IMR-90 (cell line): ENCODE data around the gene WDFY2. TPM values are rescaled to one million over a fixed set of nuclear protein-coding genes. Genes with fewer than 3 reads are reported as not detected.
A peak's percentile ranks its signal among the peaks of the same experiment; 100 is the strongest.

Experiments used
- ATAC-seq: fragments of 200-7000 bp; cut with Tn5 transposase; 2 replicates; pipeline ENCODE4 v1.9.1; 2020; ENCODE audit warnings: low read depth, mild to moderate bottlenecking, moderate library complexity
- BruUV-seq: library from RNA; stranded (reverse); fragments of 400-500 nt; replicated peaks from 2 replicates; lab custom pipeline; 2021; lab: Mats Ljungman, UMichigan
- CTCF ChIA-PET: fragments of 300-600 bp; formaldehyde crosslinking; extraction: SDS; loops from one replicate; lab custom pipeline; 2021; ENCODE audit warnings: antibody characterized with exemption; lab: Yijun Ruan, JAX
- POLR2A ChIA-PET: fragments of 300-600 bp; sonication (Branson Sonifier 250); formaldehyde crosslinking; loops from one replicate; lab custom pipeline; 2022; ENCODE audit warnings: antibody characterized with exemption; ENCODE audit not compliant: unreplicated experiment; lab: Charles Lee
- DNase-seq: peaks from one replicate; pipeline ENCODE4 v3.0.0; 2013
- H2AFZ ChIP-seq: replicated peaks from 2 replicates; pipeline ENCODE3; 2013; ENCODE audit warnings: low read length, mild to moderate bottlenecking; ENCODE audit not compliant: poor library complexity
- H2AK5ac ChIP-seq: 2 replicates; pipeline ENCODE4 v1.6.1; 2013; ENCODE audit warnings: low read depth, low read length, inconsistent platforms
- H2AK9ac ChIP-seq: replicated peaks from 2 replicates; pipeline ENCODE3; 2013; ENCODE audit warnings: mild to moderate bottlenecking, low read depth, low read length, moderate library complexity; ENCODE audit not compliant: poor library complexity
- H2BK120ac ChIP-seq: 2 replicates; pipeline ENCODE4 v1.6.1; 2013; ENCODE audit warnings: low read depth, low read length, inconsistent platforms
- H2BK15ac ChIP-seq: 3 replicates; pipeline ENCODE4 v1.6.1; 2013; ENCODE audit warnings: low read depth, low read length, inconsistent platforms
- H2BK20ac ChIP-seq: 2 replicates; pipeline ENCODE4 v1.6.1; 2013; ENCODE audit warnings: low read depth, mild to moderate bottlenecking, inconsistent platforms, low read length, moderate library complexity
- H2BK5ac ChIP-seq: 2 replicates; pipeline ENCODE4 v1.6.1; 2013; ENCODE audit warnings: mild to moderate bottlenecking, low read depth, low read length, inconsistent platforms; ENCODE audit not compliant: poor library complexity, severe bottlenecking
- H3K14ac ChIP-seq: replicated peaks from 2 replicates; pipeline ENCODE4 v1.6.1; 2013; ENCODE audit warnings: low read depth, low read length, inconsistent platforms
- H3K18ac ChIP-seq: 2 replicates; pipeline ENCODE4 v1.6.1; 2013; ENCODE audit warnings: low read depth, low read length, control low read depth
- H3K23ac ChIP-seq: 2 replicates; pipeline ENCODE4 v1.6.1; 2013; ENCODE audit warnings: low read depth, low read length, inconsistent platforms
- H3K27ac ChIP-seq: 2 replicates; pipeline ENCODE4 v1.5.1; 2013; ENCODE audit warnings: mild to moderate bottlenecking, control low read depth, low read length; ENCODE audit not compliant: insufficient read depth
- H3K27me3 ChIP-seq: 2 replicates; pipeline ENCODE4 v1.6.1; 2013; ENCODE audit warnings: low read length; ENCODE audit not compliant: control insufficient read depth, insufficient read depth
- H3K36me3 ChIP-seq: 2 replicates; pipeline ENCODE4 v1.6.1; 2013; ENCODE audit warnings: low read length, mixed read lengths; ENCODE audit not compliant: control insufficient read depth, insufficient read depth
- H3K4ac ChIP-seq: 2 replicates; pipeline ENCODE4 v1.6.1; 2013; ENCODE audit warnings: low read depth, low read length, inconsistent platforms
- H3K4me1 ChIP-seq: 2 replicates; pipeline ENCODE4 v1.6.1; 2013; ENCODE audit warnings: low read length, mixed read lengths; ENCODE audit not compliant: control insufficient read depth, insufficient read depth
- H3K4me2 ChIP-seq: 2 replicates; pipeline ENCODE4 v1.6.1; 2013; ENCODE audit warnings: low read depth, mild to moderate bottlenecking, control low read depth, low read length, moderate library complexity
- H3K4me3 ChIP-seq: 2 replicates; pipeline ENCODE4 v1.5.1; 2013; ENCODE audit warnings: low read depth, mild to moderate bottlenecking, control low read depth, low read length, moderate library complexity; ENCODE audit not compliant: insufficient read depth
- H3K56ac ChIP-seq: 2 replicates; pipeline ENCODE4 v1.6.1; 2013; ENCODE audit warnings: low read length, inconsistent platforms; ENCODE audit not compliant: insufficient read depth; ENCODE audit errors: extremely low read depth
- H3K79me1 ChIP-seq, 2 experiments: 2 replicates each; pipeline ENCODE4 v1.6.1; 2013; ENCODE audit warnings: low read length in 2 of 2, inconsistent platforms in 1 of 2, low read depth in 1 of 2
- H3K9ac ChIP-seq: 2 replicates; pipeline ENCODE4 v1.6.1; 2013; ENCODE audit warnings: low read depth, low read length, control low read depth
- H3K9me1 ChIP-seq: 2 replicates; pipeline ENCODE4 v1.6.1; 2013; ENCODE audit warnings: low read length, inconsistent platforms; ENCODE audit not compliant: insufficient read depth
- H3K9me3 ChIP-seq: 2 replicates; pipeline ENCODE4 v1.6.1; 2013; ENCODE audit warnings: low read length; ENCODE audit not compliant: control insufficient read depth, insufficient read depth
- H4K20me1 ChIP-seq: 2 replicates; pipeline ENCODE4 v1.6.1; 2013; ENCODE audit warnings: low read length, inconsistent platforms; ENCODE audit not compliant: insufficient read depth
- H4K5ac ChIP-seq: 2 replicates; pipeline ENCODE4 v1.6.1; 2013; ENCODE audit warnings: mild to moderate bottlenecking, low read depth, low read length, control low read depth
- H4K8ac ChIP-seq, 2 experiments: 2 replicates each; pipeline ENCODE4 v1.6.1; 2013; ENCODE audit warnings: low read depth in 2 of 2, low read length in 2 of 2, control low read depth in 1 of 2, inconsistent platforms in 1 of 2
- H4K91ac ChIP-seq: 2 replicates; pipeline ENCODE4 v1.6.1; 2013; ENCODE audit warnings: low read depth, low read length, inconsistent platforms; ENCODE audit not compliant: insufficient read depth
- BHLHE40 ChIP-seq: fragments of 150-350 bp; IDR thresholded peaks from 2 replicates; pipeline ENCODE4 v1.6.1; 2016; ENCODE audit warnings: mild to moderate bottlenecking, low read depth, low read length
- CEBPB ChIP-seq: IDR thresholded peaks from 2 replicates; pipeline ENCODE4 v1.6.1; 2012; ENCODE audit warnings: low read depth, low read length, improper control_type of control experiment
- CHD1 ChIP-seq: IDR thresholded peaks from 2 replicates; pipeline ENCODE4 v1.6.1; 2012; ENCODE audit warnings: low read depth, low read length, improper control_type of control experiment
- MAFK ChIP-seq: IDR thresholded peaks from 2 replicates; pipeline ENCODE4 v1.6.1; 2012; ENCODE audit warnings: low read depth, low read length, improper control_type of control experiment
- MAZ ChIP-seq: IDR thresholded peaks from 2 replicates; pipeline ENCODE4 v1.6.1; 2012; ENCODE audit warnings: low read depth, mild to moderate bottlenecking, low read length, improper control_type of control experiment, moderate library complexity, borderline replicate concordance
- WGBS, 2 experiments: methylation state at CpG; one replicate each; pipeline versions ENCODE4 v1.1.5 to v1.1.7; 2013; ENCODE audit warnings: missing lambda C conversion rate in 2 of 2; ENCODE audit not compliant: insufficient read length in 1 of 2; ENCODE audit errors: extremely low coverage in 2 of 2; 5-methylcytosine and 5-hydroxymethylcytosine counted together
- dilution Hi-C: fragments of 300-500 bp; cut with HindIII; formaldehyde crosslinking; loops from one replicate; pipeline ENCODE4 v1.14.3; 2018; ENCODE audit warnings: low sequenced_read_pairs; ENCODE audit not compliant: unreplicated experiment
- in situ Hi-C: fragments of 300-500 bp; cut with MboI; formaldehyde crosslinking; loops from 3 replicates; pipeline ENCODE4 v1.14.3; 2019; ENCODE audit warnings: low sequenced_read_pairs, inconsistent platforms, mixed read lengths
- intact Hi-C: fragments of 100-400 bp; cut with micrococcal nuclease; formaldehyde crosslinking; loops from 2 replicates; pipeline ENCODE4 v1.10.0; 2022
- polyA plus RNA-seq, 3 experiments: library from polyadenylated mRNA; depleted of rRNA; stranded (reverse); fragments of >200 nt; gene quantifications; 2 replicates each; pipeline ENCODE4 v1.2.3, GENCODE V29; 2012; ENCODE audit warnings: low replicate concordance in 1 of 3
- total RNA-seq: library from RNA; depleted of rRNA; stranded (reverse); fragments of >200 nt; gene quantifications from 2 replicates; pipeline ENCODE4 v1.2.3, GENCODE V29; 2012
- TF ChIP-seq, protein P1 (sequence below): conservative IDR thresholded peaks from 2 replicates; pipeline ENCODE4 v1.5.1; 2012; ENCODE audit warnings: mild to moderate bottlenecking, low read depth, low read length, improper control_type of control experiment

WDFY2 gene
- total and polyA plus RNA-seq, 2 of the 4 experiments (the other 2 are of a cell fraction), result 4.3 to 5.4 TPM

GRCh38 chr13:51638216-51638871 is 54.1 kb downstream of the WDFY2 start:
- Histone ChIP-seq H3K23ac (peak overlapping the region; percentile 75; the same call in 1 of the 2 replicates), H3K36me3 (no peaks in the 10 kb centered on the region), H4K91ac (no peak overlapping the region), H3K9me1 (peaks cover 7% of the 10 kb centered on the region), H3K27me3 (no peaks in the 10 kb centered on the region), H3K79me1 (peaks cover 14 to 48% of the 10 kb centered on the region in 2 experiments), H2BK120ac (peak overlapping the region; percentile 26; the same call in 1 of the 2 replicates), H2AK9ac (no peak overlapping the region), H3K27ac (no peak overlapping the region), H2AK5ac (peak overlapping the region; percentile 67), H3K14ac (peak overlapping the region; percentile 72; the same call in 1 of the 2 replicates), H3K4me1 (peaks cover 5% of the 10 kb centered on the region), H3K4me2 (no peak overlapping the region), H2BK20ac (peak overlapping the region; percentile 29; the same call in 1 of the 2 replicates), H2BK5ac (no peak overlapping the region), H3K4me3 (no peak overlapping the region), H2BK15ac (no peak overlapping the region), H3K56ac (no peak overlapping the region; the same call in 1 of the 2 replicates), H4K5ac (no peak overlapping the region), H3K4ac (peak overlapping the region; percentile 58), H3K18ac (no peak overlapping the region), H4K20me1 (peaks cover 2% of the 10 kb centered on the region; the same call in 1 of the 2 replicates), H2AFZ (no peak overlapping the region), H3K9ac (no peak overlapping the region), H4K8ac (peak overlapping the region in 1 of 2 experiments; percentile 29; a peak in 1 of 4 replicates), H3K9me3 (no peaks in the 10 kb centered on the region)
- no TSS peak for BruUV-seq
- ATAC-seq (no peak), DNase-seq (no peak)
- in situ Hi-C loops (no loop called here), dilution Hi-C loops (no loop called here), intact Hi-C loops (no loop called here)
- ChIA-PET POLR2A (no interaction called here), CTCF (no interaction called here)
- WGBS, 2 experiments, result 83% methylated on average over 1 of the region's 7 CpGs; no CpG with 5 or more reads in 1 of the 2 experiments
- TF ChIP-seq, protein P1, sequence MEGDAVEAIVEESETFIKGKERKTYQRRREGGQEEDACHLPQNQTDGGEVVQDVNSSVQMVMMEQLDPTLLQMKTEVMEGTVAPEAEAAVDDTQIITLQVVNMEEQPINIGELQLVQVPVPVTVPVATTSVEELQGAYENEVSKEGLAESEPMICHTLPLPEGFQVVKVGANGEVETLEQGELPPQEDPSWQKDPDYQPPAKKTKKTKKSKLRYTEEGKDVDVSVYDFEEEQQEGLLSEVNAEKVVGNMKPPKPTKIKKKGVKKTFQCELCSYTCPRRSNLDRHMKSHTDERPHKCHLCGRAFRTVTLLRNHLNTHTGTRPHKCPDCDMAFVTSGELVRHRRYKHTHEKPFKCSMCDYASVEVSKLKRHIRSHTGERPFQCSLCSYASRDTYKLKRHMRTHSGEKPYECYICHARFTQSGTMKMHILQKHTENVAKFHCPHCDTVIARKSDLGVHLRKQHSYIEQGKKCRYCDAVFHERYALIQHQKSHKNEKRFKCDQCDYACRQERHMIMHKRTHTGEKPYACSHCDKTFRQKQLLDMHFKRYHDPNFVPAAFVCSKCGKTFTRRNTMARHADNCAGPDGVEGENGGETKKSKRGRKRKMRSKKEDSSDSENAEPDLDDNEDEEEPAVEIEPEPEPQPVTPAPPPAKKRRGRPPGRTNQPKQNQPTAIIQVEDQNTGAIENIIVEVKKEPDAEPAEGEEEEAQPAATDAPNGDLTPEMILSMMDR, result no peak
- TF ChIP-seq BHLHE40 (no peak), CEBPB (no peak), MAFK (peak; percentile 40; the same call in 1 of the 2 replicates), CHD1 (no peak), MAZ (no peak)
